GM15510 (cell line): Measurements from ENCODE around the gene MTFMT.

ENCODE experiments used
- POLR2A ChIP-seq: IDR thresholded peaks from 3 replicates; pipeline ENCODE4 v1.6.1; 2011; ENCODE audit warnings: borderline replicate concordance; ENCODE audit not compliant: insufficient read length; ENCODE audit errors: extremely low read depth

The MTFMT gene

DNA sequence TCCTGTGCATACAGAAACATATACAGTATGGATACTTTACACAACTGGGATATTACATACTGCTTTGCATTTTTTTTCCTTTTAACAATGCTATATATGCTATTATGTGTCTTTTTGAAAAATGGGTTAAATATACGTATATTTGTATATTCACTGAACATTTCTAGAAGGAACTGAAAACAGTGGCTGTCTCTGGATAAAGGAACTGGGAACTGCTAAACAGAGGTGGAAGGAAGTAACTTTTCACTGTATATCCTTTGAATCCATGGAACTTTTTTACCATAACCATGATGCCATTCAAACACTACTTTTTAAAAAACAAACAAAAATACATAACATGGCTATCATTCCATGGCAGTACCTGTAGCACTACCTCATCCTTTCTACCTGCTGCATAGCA, 1.8 kb downstream of the MTFMT start:
- no peak for TF ChIP-seq POLR2A

- TF ChIP-seq POLR2A = no peak
These were observed 2.7 kb downstream of the MTFMT start for GRCh38 chr15:65026756-65027155.

GRCh38 chr15:65021488-65021887, 8.0 kb downstream of the MTFMT start:
- TF ChIP-seq POLR2A = no peak

DNA sequence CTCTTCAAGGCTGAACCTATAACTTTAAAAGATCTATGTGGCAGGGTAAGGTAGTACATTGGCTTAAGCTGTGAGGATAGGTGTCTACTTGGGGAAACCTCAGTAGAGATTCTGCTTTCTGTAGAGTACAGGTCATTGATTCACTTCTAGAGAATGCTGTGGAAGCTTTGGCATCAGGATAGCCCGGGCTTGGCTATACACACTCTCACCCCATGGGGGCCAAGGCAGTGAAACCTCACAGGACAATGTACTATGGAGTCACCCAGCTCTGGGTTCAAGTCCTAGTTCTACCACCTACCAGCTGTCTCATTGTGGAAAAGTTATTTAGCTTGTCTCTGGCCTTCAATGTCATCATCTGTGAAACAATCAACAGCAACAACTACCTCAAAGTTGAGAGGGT, 9.0 kb downstream of the MTFMT start:
- TF ChIP-seq POLR2A = no peak

- TF ChIP-seq POLR2A = no peak
These were observed 20.5 kb downstream of the MTFMT start for GRCh38 chr15:65008983-65009382.

GRCh38 chr15:65006876-65007275, 22.6 kb downstream of the MTFMT start:
- TF ChIP-seq POLR2A = no peak

DNA sequence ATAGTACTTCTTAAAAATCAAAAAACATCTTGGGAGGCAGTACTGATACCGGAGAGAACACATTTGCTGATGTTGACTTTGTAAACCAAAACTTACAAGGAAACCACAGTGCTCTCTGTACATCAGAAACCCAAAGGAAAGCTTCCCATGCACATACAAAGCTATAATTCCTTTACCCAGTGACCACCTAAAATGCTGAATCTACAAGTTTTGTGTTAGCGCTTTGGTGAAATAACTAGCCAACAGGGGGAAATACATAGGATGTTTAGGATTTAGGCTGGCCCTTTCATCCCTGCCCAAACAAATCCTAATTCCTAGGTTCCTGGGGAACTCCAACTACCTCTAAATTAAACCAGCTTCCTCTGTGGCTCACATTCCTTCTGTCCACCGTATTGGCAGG, 24.4 kb downstream of the MTFMT start:
- no peak for TF ChIP-seq POLR2A

GRCh38 chr15:64997745-64998375, 31.6 kb downstream of the MTFMT start:
- no peak for TF ChIP-seq POLR2A

GRCh38 chr15:64997066-64997465, 32.4 kb downstream of the MTFMT start:
- TF ChIP-seq POLR2A = no peak

DNA sequence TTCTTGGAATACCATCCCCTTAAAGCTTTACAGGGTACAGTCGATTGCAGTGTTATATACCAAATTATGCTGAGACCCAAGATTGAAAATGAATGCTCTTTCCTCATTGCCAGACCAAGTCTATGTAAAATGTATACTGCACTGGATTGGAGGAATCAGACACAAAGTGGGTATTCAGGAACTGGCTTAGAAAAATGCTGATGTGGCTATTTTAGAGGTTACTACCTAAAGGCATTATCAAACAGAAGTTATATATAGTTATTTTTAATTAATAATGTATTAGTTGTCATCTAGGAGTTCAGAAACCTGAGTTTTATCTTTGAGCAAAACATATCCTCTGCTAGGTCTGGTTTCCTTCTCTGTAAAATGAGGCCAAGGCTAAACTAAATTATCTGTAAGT, 36.1 kb downstream of the MTFMT start:
- no peak for TF ChIP-seq POLR2A

- TF ChIP-seq POLR2A = no peak
These were observed 37.8 kb downstream of the MTFMT start for GRCh38 chr15:64991536-64992135.

GRCh38 chr15:64990168-64990470, 39.3 kb downstream of the MTFMT start:
- no peak for TF ChIP-seq POLR2A

DNA sequence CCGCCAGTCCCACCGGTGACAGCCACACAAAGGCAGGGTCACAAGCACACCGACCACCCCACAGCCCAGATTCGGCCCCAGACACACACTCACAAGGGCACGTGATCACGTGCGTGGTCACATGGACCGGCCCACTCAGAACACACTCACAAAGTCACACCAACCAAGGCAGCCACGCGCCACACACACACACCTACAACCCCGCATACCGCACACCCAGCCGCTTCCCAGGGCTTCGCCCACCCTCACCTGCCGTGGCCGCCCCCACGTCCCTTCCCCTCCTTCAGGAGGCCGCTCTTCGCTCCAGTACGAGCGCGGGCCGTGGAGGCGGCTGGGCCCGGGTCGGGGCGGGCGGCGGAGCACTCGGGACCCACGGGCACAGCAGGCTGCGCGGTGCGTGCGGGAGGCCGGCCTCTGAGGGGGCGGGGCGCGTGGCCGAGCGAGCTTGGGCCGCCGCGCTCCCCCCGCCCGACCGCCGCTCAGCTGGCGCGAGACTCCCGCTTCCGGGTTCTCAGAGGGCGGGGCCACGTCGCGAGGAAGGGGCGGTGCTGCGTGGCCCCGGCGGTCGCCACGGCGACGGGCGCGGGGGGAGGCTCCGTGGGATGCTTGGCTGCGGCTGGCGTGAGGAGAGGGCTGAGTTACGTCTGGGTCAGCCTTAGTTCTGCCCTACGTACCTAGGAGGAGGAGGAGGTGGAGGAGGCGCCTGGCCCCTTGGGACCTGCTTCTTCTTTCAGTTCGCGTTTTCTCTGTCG, 39.8 kb downstream of the MTFMT start, which contains the start of gene SPG21:
SPG21 (minus strand) TSS at position 499 of the 752 bp plus-strand sequence. CDS start 6,345 bp downstream, outside the sequence.
- TF ChIP-seq POLR2A = peak; percentile 61

DNA sequence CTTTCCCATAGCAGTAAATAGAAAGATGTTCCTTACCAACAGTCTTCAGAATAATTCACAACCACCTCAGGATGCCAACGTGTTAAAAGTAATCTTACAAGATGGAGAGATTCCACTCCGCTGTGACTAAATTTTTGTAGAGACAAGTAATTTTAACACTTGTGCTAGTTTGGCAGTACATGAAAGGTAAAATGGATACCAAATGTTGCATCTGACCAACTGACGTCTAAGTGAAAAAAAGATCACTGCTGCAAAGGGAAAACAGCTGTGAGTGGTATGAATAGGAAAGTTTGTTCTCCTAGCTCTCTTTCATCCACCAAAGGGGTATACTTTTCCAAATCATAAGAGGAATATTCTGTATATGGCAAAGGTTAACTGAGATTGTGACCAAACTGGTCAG, 42.3 kb downstream of the MTFMT start:
- no peak for TF ChIP-seq POLR2A

DNA sequence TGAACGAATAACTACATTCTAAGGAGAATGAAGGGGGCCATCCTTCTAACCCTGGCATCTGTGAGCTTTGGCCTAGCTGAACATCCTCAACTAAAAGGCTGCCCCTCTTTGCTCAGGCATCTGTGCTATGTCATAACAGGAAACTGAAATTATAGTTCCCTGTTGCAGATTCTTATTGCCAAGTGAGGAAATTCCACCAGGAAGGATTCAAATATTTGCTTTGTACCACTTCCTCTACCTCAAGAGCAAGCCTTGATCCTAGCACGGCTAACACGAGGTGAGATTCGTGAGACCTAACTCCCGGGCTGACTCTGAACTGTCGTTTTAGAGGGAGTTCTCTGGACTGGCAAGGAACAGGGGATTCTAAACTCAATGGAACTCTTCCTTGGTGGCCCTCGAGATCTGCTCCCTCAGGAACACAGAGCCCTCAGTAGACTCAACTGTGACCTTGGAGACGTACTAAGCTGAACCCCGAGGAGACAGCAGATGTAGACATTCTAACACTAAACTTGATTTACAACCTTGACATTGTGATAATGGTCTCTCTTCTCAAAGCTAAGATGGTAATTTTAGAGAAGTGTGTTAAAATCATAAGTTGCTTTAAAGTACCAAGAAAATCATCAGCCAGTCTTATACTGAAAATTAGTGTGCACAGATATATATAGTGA, 43.9 kb downstream of the MTFMT start:
- TF ChIP-seq POLR2A = no peak
